CD4-positive, alpha-beta memory T cell (primary cell): ENCODE results near the gene MRPS30. TPM values are rescaled to one million over a fixed set of nuclear protein-coding genes. Genes with fewer than 3 reads are reported as not detected.
"Not testable (repeated sequence)": the region's sequence is repeated elsewhere in the genome, so short reads cannot be mapped to it uniquely, and the experiment has no call there.

Source experiments
- CTCF ChIA-PET: fragments of 350-600 bp; sonication (Branson Sonifier 250); formaldehyde crosslinking; loops from one replicate; lab custom pipeline; 2021; ENCODE audit warnings: inconsistent platforms; ENCODE audit not compliant: partially characterized antibody; lab: Charles Lee
- POLR2A ChIA-PET: fragments of 350-600 bp; sonication (Branson Sonifier 250); formaldehyde crosslinking; loops from one replicate; lab custom pipeline; 2021; ENCODE audit not compliant: partially characterized antibody; lab: Charles Lee
- DNase-seq, 5 donors: peaks; one replicate each; pipeline versions ENCODE4 v3.0.0 to v3.0.0-alpha.2; 2020 to 2022; ENCODE audit warnings: mixed read lengths in 1 of 5
- H3K27ac ChIP-seq: one replicate; pipeline ENCODE4 v1.7.0; 2013; ENCODE audit warnings: low read depth, low read length
- H3K27me3 ChIP-seq: 2 replicates; pipeline ENCODE4 v1.7.0; 2013; ENCODE audit warnings: mild to moderate bottlenecking, low read length, moderate library complexity; ENCODE audit not compliant: insufficient read depth
- H3K36me3 ChIP-seq: 2 replicates; pipeline ENCODE4 v1.7.0; 2013; ENCODE audit warnings: mild to moderate bottlenecking, low read length, moderate library complexity; ENCODE audit not compliant: insufficient read depth
- H3K4me1 ChIP-seq: 2 replicates; pipeline ENCODE4 v1.7.0; 2013; ENCODE audit warnings: mild to moderate bottlenecking, low read length, moderate library complexity; ENCODE audit not compliant: insufficient read depth
- H3K4me3 ChIP-seq, 2 donors: one replicate each; pipeline ENCODE4 v1.7.0; 2013; ENCODE audit warnings: low read length in 2 of 2, mild to moderate bottlenecking in 1 of 2
- H3K9me3 ChIP-seq, 2 donors: one replicate each; pipeline ENCODE4 v1.7.0; 2013; ENCODE audit warnings: low read length in 2 of 2, control low read depth in 1 of 2; ENCODE audit not compliant: control insufficient read depth in 1 of 2
- H3K27ac Mint-ChIP-seq, 7 donors: one replicate each; pipeline ENCODE4 v1.8.0; 2020 to 2021; ENCODE audit warnings: mixed read lengths in 7 of 7, mild to moderate bottlenecking in 6 of 7, inconsistent platforms in 3 of 7, moderate library complexity in 3 of 7
- H3K27me3 Mint-ChIP-seq, 2 donors: one replicate each; pipeline ENCODE4 v1.8.0; 2020 to 2021; ENCODE audit warnings: mixed read lengths in 2 of 2
- H3K36me3 Mint-ChIP-seq, 2 donors: one replicate each; pipeline ENCODE4 v1.8.0; 2020 to 2021; ENCODE audit warnings: mixed read lengths in 2 of 2, inconsistent platforms in 1 of 2, mild to moderate bottlenecking in 1 of 2
- H3K4me1 Mint-ChIP-seq, 4 donors: one replicate each; pipeline ENCODE4 v1.8.0; 2020 to 2021; ENCODE audit warnings: mixed read lengths in 4 of 4, mild to moderate bottlenecking in 1 of 4
- H3K4me3 Mint-ChIP-seq, 8 donors: one replicate each; pipeline ENCODE4 v1.8.0; 2020 to 2021; ENCODE audit warnings: mixed read lengths in 8 of 8, mild to moderate bottlenecking in 7 of 8, moderate library complexity in 6 of 8, inconsistent platforms in 3 of 8
- H3K9me3 Mint-ChIP-seq, 8 donors: one replicate each; pipeline ENCODE4 v1.8.0; 2020 to 2021; ENCODE audit warnings: mixed read lengths in 8 of 8, mild to moderate bottlenecking in 5 of 8, inconsistent platforms in 3 of 8, moderate library complexity in 1 of 8
- intact Hi-C: fragments of 100-400 bp; cut with micrococcal nuclease; formaldehyde crosslinking; loops from one replicate; pipeline ENCODE4 v1.15.1; 2023
- polyA plus RNA-seq, 2 donors: library from polyadenylated mRNA; unstranded; fragments of 300-500 nt; fragmentation: Illumina TruSeq; gene quantifications; one replicate each; pipeline ENCODE4 v1.2.3, GENCODE V29; 2021
- total RNA-seq, 2 experiments: library from RNA; stranded (reverse); gene quantifications; one replicate each; pipeline ENCODE4 v1.2.3, GENCODE V29; 2021

MRPS30 gene
- total and polyA plus RNA-seq, 4 experiments from 2014 or later: 54.1 to 68.2 (median 61.9) TPM

GRCh38 chr5:44779167-44779566 lies 29.6 kb upstream of the MRPS30 start:
- H3K4me1 ChIP-seq: no peaks in the 10 kb centered on the region
- no peak for DNase-seq
- no peak overlapping the region for H3K27ac Mint-ChIP-seq
- H3K27me3 ChIP-seq: no peaks in the 10 kb centered on the region
- H3K9me3 Mint-ChIP-seq: no peaks in the 10 kb centered on the region
- H3K4me3 ChIP-seq: no peak overlapping the region
- intact Hi-C loops: no loop called here
- H3K4me1 Mint-ChIP-seq: no peaks in the 10 kb centered on the region
- peaks cover 0 to 2% of the 10 kb centered on the region in 2 donors for H3K27me3 Mint-ChIP-seq
- H3K36me3 ChIP-seq: no peaks in the 10 kb centered on the region
- H3K36me3 Mint-ChIP-seq: no peaks in the 10 kb centered on the region
- no peak overlapping the region for H3K27ac ChIP-seq
- H3K4me3 Mint-ChIP-seq: no peak overlapping the region
- H3K9me3 ChIP-seq: no peaks in the 10 kb centered on the region
- ChIA-PET CTCF (no interaction called here), POLR2A (no interaction called here)

GRCh38 chr5:44783634-44784315 lies 25.0 kb upstream of the MRPS30 start:
- no peaks in the 10 kb centered on the region for H3K27me3 ChIP-seq
- H3K27ac Mint-ChIP-seq: no peak overlapping the region
- no peak overlapping the region for H3K4me3 Mint-ChIP-seq
- no peak for DNase-seq
- H3K4me3 ChIP-seq: no peak overlapping the region
- H3K36me3 ChIP-seq: no peaks in the 10 kb centered on the region
- POLR2A ChIA-PET: no interaction called here
- H3K27me3 Mint-ChIP-seq: peaks cover 0 to 1% of the 10 kb centered on the region in 2 donors
- H3K27ac ChIP-seq: no peak overlapping the region
- no peaks in the 10 kb centered on the region for H3K4me1 Mint-ChIP-seq
- no peaks in the 10 kb centered on the region for H3K4me1 ChIP-seq
- intact Hi-C loops: no loop called here
- CTCF ChIA-PET: no interaction called here
- H3K36me3 Mint-ChIP-seq: no peaks in the 10 kb centered on the region
- H3K9me3 Mint-ChIP-seq: peaks cover 0 to 15% (median 4%) of the 10 kb centered on the region in 8 donors
- no peaks in the 10 kb centered on the region for H3K9me3 ChIP-seq

- H3K27ac Mint-ChIP-seq: no peak overlapping the region
- Histone ChIP-seq H3K27ac (no peak overlapping the region), H3K4me1 (no peaks in the 10 kb centered on the region), H3K9me3 (no peaks in the 10 kb centered on the region), H3K36me3 (no peaks in the 10 kb centered on the region), H3K27me3 (no peaks in the 10 kb centered on the region), H3K4me3 (no peak overlapping the region)
- POLR2A ChIA-PET: no interaction called here
- peaks cover 4 to 8% of the 10 kb centered on the region in 2 donors for H3K27me3 Mint-ChIP-seq
- CTCF ChIA-PET: no interaction called here
- H3K4me1 Mint-ChIP-seq: no peaks in the 10 kb centered on the region
- no peak overlapping the region for H3K4me3 Mint-ChIP-seq
- intact Hi-C loops: no loop called here
- peaks cover 2 to 33% (median 13%) of the 10 kb centered on the region in 8 donors for H3K9me3 Mint-ChIP-seq
- DNase-seq: no peak
- H3K36me3 Mint-ChIP-seq: peaks cover 0 to 5% of the 10 kb centered on the region in 2 donors
These were observed 21.0 kb upstream of the MRPS30 start for GRCh38 chr5:44787731-44788130.

- intact Hi-C loops, H3K36me3 ChIP-seq, H3K36me3 Mint-ChIP-seq, DNase-seq, H3K4me3 ChIP-seq, H3K4me1 ChIP-seq, H3K4me1 Mint-ChIP-seq, H3K27ac ChIP-seq, CTCF ChIA-PET, H3K27ac Mint-ChIP-seq, POLR2A ChIA-PET, H3K4me3 Mint-ChIP-seq, H3K27me3 Mint-ChIP-seq, H3K27me3 ChIP-seq, H3K9me3 ChIP-seq: not testable (repeated sequence)
- H3K9me3 Mint-ChIP-seq: peaks cover 8 to 48% (median 25%) of the 10 kb centered on the region in 8 donors
These were observed 19.3 kb upstream of the MRPS30 start for GRCh38 chr5:44789372-44789995.

GRCh38 chr5:44792031-44792673 lies 16.6 kb upstream of the MRPS30 start:
- H3K36me3 Mint-ChIP-seq, H3K4me1 ChIP-seq, H3K9me3 ChIP-seq, H3K4me3 Mint-ChIP-seq, H3K4me3 ChIP-seq, intact Hi-C loops, H3K27ac ChIP-seq, H3K27me3 Mint-ChIP-seq, H3K27me3 ChIP-seq, DNase-seq, POLR2A ChIA-PET, CTCF ChIA-PET, H3K36me3 ChIP-seq, H3K27ac Mint-ChIP-seq, H3K4me1 Mint-ChIP-seq: not testable (repeated sequence)
- H3K9me3 Mint-ChIP-seq: peaks cover 8 to 57% (median 31%) of the 10 kb centered on the region in 8 donors

- Mint-ChIP-seq H3K27ac (no peak overlapping the region), H3K9me3 (peaks cover 8 to 45% (median 29%) of the 10 kb centered on the region in 8 donors)
These were observed 14.4 kb upstream of the MRPS30 start for GRCh38 chr5:44794371-44794770.

GRCh38 chr5:44795496-44795895 lies 13.3 kb upstream of the MRPS30 start:
- Histone ChIP-seq H3K4me1 (no peaks in the 10 kb centered on the region), H3K9me3 (no peaks in the 10 kb centered on the region), H3K36me3 (no peaks in the 10 kb centered on the region), H3K27me3 (no peaks in the 10 kb centered on the region), H3K4me3 (no peak overlapping the region), H3K27ac (no peak overlapping the region)
- Mint-ChIP-seq H3K27me3 (peaks cover 1 to 4% of the 10 kb centered on the region in 2 donors), H3K27ac (no peak overlapping the region), H3K4me1 (no peaks in the 10 kb centered on the region), H3K9me3 (peaks cover 8 to 45% (median 29%) of the 10 kb centered on the region in 8 donors), H3K36me3 (peaks cover 5 to 6% of the 10 kb centered on the region in 2 donors), H3K4me3 (no peak overlapping the region)
- intact Hi-C loops: no loop called here
- ChIA-PET CTCF (no interaction called here), POLR2A (no interaction called here)
- no peak for DNase-seq

More at GRCh38 chr5:44794371-44794770, 14.4 kb upstream of the MRPS30 start:
- H3K4me1 Mint-ChIP-seq: no peaks in the 10 kb centered on the region
- POLR2A ChIA-PET: no interaction called here
- Histone ChIP-seq H3K4me3 (no peak overlapping the region), H3K36me3 (no peaks in the 10 kb centered on the region), H3K4me1 (no peaks in the 10 kb centered on the region), H3K27me3 (no peaks in the 10 kb centered on the region), H3K9me3 (no peaks in the 10 kb centered on the region), H3K27ac (no peak overlapping the region)
- CTCF ChIA-PET: no interaction called here
- H3K27me3 Mint-ChIP-seq: peaks cover 4 to 7% of the 10 kb centered on the region in 2 donors
- intact Hi-C loops: no loop called here
- DNase-seq: no peak
- no peak overlapping the region for H3K4me3 Mint-ChIP-seq
- peaks cover 5 to 6% of the 10 kb centered on the region in 2 donors for H3K36me3 Mint-ChIP-seq
